GM12878 (cell line): Measurements from ENCODE around the gene GXYLT1. TPM values are rescaled to one million over a fixed set of nuclear protein-coding genes. Genes with fewer than 3 reads are reported as not detected.

Experiments
- ATAC-seq: fragments of 200-7000 bp; cut with Tn5 transposase; 3 replicates; pipeline ENCODE4 v1.9.1; 2020; ENCODE audit warnings: mild to moderate bottlenecking, moderate library complexity
- BruUV-seq: library from RNA; stranded (reverse); fragments of 400-500 nt; replicated peaks from 2 replicates; lab custom pipeline; 2021; lab: Mats Ljungman, UMichigan
- CTCF ChIA-PET: fragments of 300-600 bp; sonication (Branson Sonifier 250); formaldehyde crosslinking; extraction: SDS; loops from one replicate; lab custom pipeline; 2021; ENCODE audit warnings: inconsistent platforms; lab: Yijun Ruan, JAX
- POLR2A ChIA-PET: fragments of 350-600 bp; formaldehyde crosslinking; extraction: SDS; loops from one replicate; lab custom pipeline; 2021; ENCODE audit warnings: inconsistent platforms; lab: Charles Lee
- RAD21 ChIA-PET: fragments of 300-600 bp; sonication (Branson Sonifier 250); formaldehyde crosslinking; loops from one replicate; lab custom pipeline; 2023; ENCODE audit warnings: antibody characterized with exemption; ENCODE audit not compliant: unreplicated experiment; lab: Charles Lee
- SMC1A ChIA-PET: fragments of 300-600 bp; sonication (Branson Sonifier 250); formaldehyde crosslinking; loops from one replicate; lab custom pipeline; 2023; ENCODE audit not compliant: unreplicated experiment, uncharacterized antibody; lab: Charles Lee
- DNase-seq: peaks from one replicate; pipeline ENCODE4 v3.0.0-alpha.2; 2011; ENCODE audit warnings: low read depth, low spot score
- FAIRE-seq: peaks from 3 replicates; lab custom pipeline; 2011; peaks lifted over from hg19 to GRCh38; lab: Jason Lieb, UNC
- H2AFZ ChIP-seq: 2 replicates; pipeline ENCODE4 v1.6.0; 2011; ENCODE audit warnings: low read depth, low read length, control low read depth; ENCODE audit not compliant: control insufficient read depth
- H3K27ac ChIP-seq: 2 replicates; pipeline ENCODE4 v1.5.1; 2011; ENCODE audit warnings: control low read depth; ENCODE audit not compliant: control insufficient read depth, insufficient read depth
- H3K27me3 ChIP-seq, 2 experiments: replicated peaks in 1 of 2; 2 replicates each; pipeline versions ENCODE4 v1.6.0 to v1.6.1; 2011; ENCODE audit warnings: low read length in 1 of 2; ENCODE audit not compliant: control insufficient read depth in 2 of 2, insufficient read depth in 2 of 2
- H3K36me3 ChIP-seq, 2 experiments: 2 replicates each; pipeline ENCODE4 v1.5.1; 2011; ENCODE audit warnings: low read length in 1 of 2; ENCODE audit not compliant: control insufficient read depth in 2 of 2, insufficient read depth in 2 of 2
- H3K4me1 ChIP-seq: 2 replicates; pipeline ENCODE4 v1.6.1; 2011; ENCODE audit warnings: mild to moderate bottlenecking, low read length, moderate library complexity, mixed read lengths; ENCODE audit not compliant: control insufficient read depth, insufficient read depth
- H3K4me2 ChIP-seq: 2 replicates; pipeline ENCODE4 v1.6.0; 2011; ENCODE audit warnings: control low read depth; ENCODE audit not compliant: control insufficient read depth, insufficient read depth
- H3K4me3 ChIP-seq: fragments of 200-600 bp; sonication (generic); 2 replicates; pipeline ENCODE4 v1.5.1; 2016
- H3K79me2 ChIP-seq: 2 replicates; pipeline ENCODE4 v1.6.0; 2011; ENCODE audit warnings: low read length; ENCODE audit not compliant: control insufficient read depth, insufficient read depth
- H3K9ac ChIP-seq: 2 replicates; pipeline ENCODE4 v1.8.0; 2011; ENCODE audit warnings: low read length, control low read depth, mixed read lengths; ENCODE audit not compliant: control insufficient read depth, insufficient read depth
- H3K9me3 ChIP-seq: replicated peaks from 3 replicates; pipeline ENCODE4 v1.5.1; 2011; ENCODE audit warnings: mild to moderate bottlenecking, low read length; ENCODE audit not compliant: control insufficient read depth, insufficient read depth
- H4K20me1 ChIP-seq: 2 replicates; pipeline ENCODE4 v1.6.0; 2011; ENCODE audit not compliant: control insufficient read depth, insufficient read depth
- EZH2 ChIP-seq: IDR thresholded peaks from 2 replicates; pipeline ENCODE4 v1.6.1; 2012; ENCODE audit warnings: low read depth, mild to moderate bottlenecking, control low read depth, inconsistent platforms, low read length, borderline replicate concordance; ENCODE audit not compliant: control insufficient read depth
- NFYB ChIP-seq: IDR thresholded peaks from 2 replicates; pipeline ENCODE4 v1.6.1; 2011; ENCODE audit warnings: low read depth, mild to moderate bottlenecking, low read length, improper control_type of control experiment, moderate library complexity; ENCODE audit not compliant: insufficient read depth
- POLR2AphosphoS5 ChIP-seq: IDR thresholded peaks from 2 replicates; pipeline ENCODE4 v1.6.1; 2011; ENCODE audit warnings: mild to moderate bottlenecking, low read length, inconsistent platforms
- YBX1 ChIP-seq: fragments of 450-650 bp; IDR thresholded peaks from 2 replicates; pipeline ENCODE4 v1.6.1; 2016; ENCODE audit warnings: antibody characterized with exemption
- ZNF24 ChIP-seq: fragments of 450-650 bp; IDR thresholded peaks from 2 replicates; pipeline ENCODE4 v1.6.1; 2017; ENCODE audit warnings: antibody characterized with exemption, mild to moderate bottlenecking
- WGBS: methylation state at CpG from one replicate; pipeline ENCODE4 v1.1.6; 2016; ENCODE audit warnings: low lambda C conversion rate; ENCODE audit not compliant: insufficient replicate concordance, insufficient coverage; ENCODE audit errors: missing lambda C conversion rate; 5-methylcytosine and 5-hydroxymethylcytosine counted together
- in situ Hi-C: fragments of 300-500 bp; cut with MboI; formaldehyde crosslinking; loops from 9 replicates; pipeline ENCODE4 v1.14.3; 2018; ENCODE audit warnings: mixed read lengths
- intact Hi-C: fragments of 100-400 bp; cut with micrococcal nuclease; formaldehyde crosslinking; loops from one replicate; pipeline ENCODE4 v1.14.2; 2022; ENCODE audit not compliant: unreplicated experiment
- polyA plus RNA-seq, 11 experiments: library from polyadenylated mRNA; depleted of rRNA in 4 of 11; unstranded in 6 of 11; stranded (reverse) in 5 of 11; fragments of >200 nt; fragmentation: Nextera tagmentation in 4 of 11; fragmentation: Illumina TruSeq in 1 of 11; extraction: Ambion mirVana in 4 of 11; extraction: Trizol in 1 of 11; gene quantifications; 1 replicate in 1 of 11; 2 replicates in 10 of 11; pipeline versions ENCODE4 v1.2.1 to v1.2.3, GENCODE V29; 2011 to 2016; ENCODE audit warnings: inconsistent platforms in 2 of 11, missing spikeins in 2 of 11, low read depth in 1 of 11
- total RNA-seq, 4 experiments: library from RNA; depleted of rRNA in 3 of 4; stranded (reverse); fragments of >200 nt in 3 of 4; fragmentation: Illumina TruSeq in 1 of 4; extraction: Trizol in 1 of 4; gene quantifications; 2 replicates each; pipeline versions ENCODE4 v1.2.1 to v1.2.3, GENCODE V29; 2013 to 2021
- TF ChIP-seq, protein P1 (sequence below): IDR thresholded peaks from 2 replicates; pipeline ENCODE4 v1.6.1; 2011; ENCODE audit warnings: mild to moderate bottlenecking, low read depth, low read length, moderate library complexity; ENCODE audit not compliant: insufficient replicate concordance
- TF ChIP-seq, protein P2 (sequence below): IDR thresholded peaks from 2 replicates; pipeline ENCODE4 v1.6.1; 2011; ENCODE audit warnings: borderline replicate concordance, low read depth, mild to moderate bottlenecking, moderate library complexity, mixed read lengths, low read length; ENCODE audit not compliant: insufficient read depth; ENCODE audit errors: extremely low read length
- TF ChIP-seq, protein P3 (sequence below): IDR thresholded peaks from 2 replicates; pipeline ENCODE4 v1.6.1; 2011; ENCODE audit warnings: borderline replicate concordance, low read depth, mild to moderate bottlenecking, moderate library complexity, low read length; ENCODE audit not compliant: insufficient read depth, poor library complexity, severe bottlenecking
- TF ChIP-seq, protein P4 (sequence below): fragments of 450-650 bp; IDR thresholded peaks from 2 replicates; pipeline ENCODE4 v1.6.1; 2016; ENCODE audit warnings: mild to moderate bottlenecking
- TF ChIP-seq, protein P5 (sequence below): fragments of 450-650 bp; IDR thresholded peaks from 2 replicates; pipeline ENCODE4 v1.6.1; 2017; ENCODE audit warnings: mild to moderate bottlenecking, low read depth, inconsistent platforms; ENCODE audit not compliant: poor library complexity, severe bottlenecking
- TF ChIP-seq, protein P6 (sequence below): fragments of 450-650 bp; IDR thresholded peaks from 2 replicates; pipeline ENCODE4 v1.6.1; 2017; ENCODE audit warnings: mild to moderate bottlenecking, moderate library complexity

GXYLT1 gene
- total and polyA plus RNA-seq, 10 of the 15 experiments (the other 5 are each of a cell fraction or from before 2014, with no cell fraction given) = 2.3 to 14.9 (median 8.9) TPM

DNA sequence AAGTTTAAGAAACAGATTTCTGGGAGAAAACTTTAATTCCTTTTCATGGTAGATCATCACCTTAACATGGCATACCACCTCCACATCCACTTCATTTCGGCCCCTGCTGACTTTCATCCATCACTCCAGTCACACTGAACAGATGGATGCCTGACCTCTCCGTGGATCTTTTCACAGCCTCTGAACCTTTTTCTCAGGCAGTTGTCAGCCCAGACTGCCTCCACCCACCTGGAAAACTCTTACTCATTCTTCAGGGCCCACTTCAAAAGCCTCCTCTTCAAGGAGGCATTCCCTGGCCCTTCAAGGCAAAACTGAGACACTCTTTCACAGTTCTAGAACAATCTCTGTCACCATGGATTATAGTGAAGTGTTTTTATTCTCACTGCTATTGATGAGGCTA, 52.9 kb downstream of the GXYLT1 start:
- Histone ChIP-seq H2AFZ (no peak overlapping the region), H3K4me2 (no peak overlapping the region), H4K20me1 (no peaks in the 10 kb centered on the region), H3K36me3 (peaks cover 1 to 7% of the 10 kb centered on the region in 2 experiments; a peak in 3 of 4 replicates), H3K4me1 (no peaks in the 10 kb centered on the region), H3K27me3 (no peaks in the 10 kb centered on the region), H3K27ac (no peak overlapping the region), H3K9me3 (no peaks in the 10 kb centered on the region), H3K9ac (no peak overlapping the region), H3K79me2 (no peaks in the 10 kb centered on the region), H3K4me3 (no peak overlapping the region)
- no peak for DNase-seq
- ATAC-seq = no peak
- POLR2A ChIA-PET = no interaction called here
- 92% methylated on average over 2 of the region's 2 CpGs for WGBS
- SMC1A ChIA-PET = interaction anchor here (0.6 kb wide), 1 partner anchor 906 kb away, joined by 4 read pairs; no protein-coding TSS in a partner anchor
- FAIRE-seq = no peak
- CTCF ChIA-PET = no interaction called here
- in situ Hi-C loops = no loop called here
- intact Hi-C loops = no loop called here
- no TSS peak for BruUV-seq
- RAD21 ChIA-PET = interaction anchor here (0.6 kb wide), 1 partner anchor 244 kb away, joined by 4 read pairs; no protein-coding TSS in a partner anchor
- TF ChIP-seq ZNF24 (no peak), POLR2AphosphoS5 (no peak), EZH2 (no peak), NFYB (no peak), YBX1 (no peak)
- TF ChIP-seq, protein P1, sequence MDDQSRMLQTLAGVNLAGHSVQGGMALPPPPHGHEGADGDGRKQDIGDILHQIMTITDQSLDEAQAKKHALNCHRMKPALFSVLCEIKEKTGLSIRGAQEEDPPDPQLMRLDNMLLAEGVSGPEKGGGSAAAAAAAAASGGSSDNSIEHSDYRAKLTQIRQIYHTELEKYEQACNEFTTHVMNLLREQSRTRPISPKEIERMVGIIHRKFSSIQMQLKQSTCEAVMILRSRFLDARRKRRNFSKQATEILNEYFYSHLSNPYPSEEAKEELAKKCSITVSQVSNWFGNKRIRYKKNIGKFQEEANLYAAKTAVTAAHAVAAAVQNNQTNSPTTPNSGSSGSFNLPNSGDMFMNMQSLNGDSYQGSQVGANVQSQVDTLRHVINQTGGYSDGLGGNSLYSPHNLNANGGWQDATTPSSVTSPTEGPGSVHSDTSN = no peak
- TF ChIP-seq, protein P2, sequence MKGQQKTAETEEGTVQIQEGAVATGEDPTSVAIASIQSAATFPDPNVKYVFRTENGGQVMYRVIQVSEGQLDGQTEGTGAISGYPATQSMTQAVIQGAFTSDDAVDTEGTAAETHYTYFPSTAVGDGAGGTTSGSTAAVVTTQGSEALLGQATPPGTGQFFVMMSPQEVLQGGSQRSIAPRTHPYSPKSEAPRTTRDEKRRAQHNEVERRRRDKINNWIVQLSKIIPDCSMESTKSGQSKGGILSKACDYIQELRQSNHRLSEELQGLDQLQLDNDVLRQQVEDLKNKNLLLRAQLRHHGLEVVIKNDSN = no peak
- TF ChIP-seq, protein P3, sequence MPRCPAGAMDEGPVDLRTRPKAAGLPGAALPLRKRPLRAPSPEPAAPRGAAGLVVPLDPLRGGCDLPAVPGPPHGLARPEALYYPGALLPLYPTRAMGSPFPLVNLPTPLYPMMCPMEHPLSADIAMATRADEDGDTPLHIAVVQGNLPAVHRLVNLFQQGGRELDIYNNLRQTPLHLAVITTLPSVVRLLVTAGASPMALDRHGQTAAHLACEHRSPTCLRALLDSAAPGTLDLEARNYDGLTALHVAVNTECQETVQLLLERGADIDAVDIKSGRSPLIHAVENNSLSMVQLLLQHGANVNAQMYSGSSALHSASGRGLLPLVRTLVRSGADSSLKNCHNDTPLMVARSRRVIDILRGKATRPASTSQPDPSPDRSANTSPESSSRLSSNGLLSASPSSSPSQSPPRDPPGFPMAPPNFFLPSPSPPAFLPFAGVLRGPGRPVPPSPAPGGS = no peak
- TF ChIP-seq, protein P4, sequence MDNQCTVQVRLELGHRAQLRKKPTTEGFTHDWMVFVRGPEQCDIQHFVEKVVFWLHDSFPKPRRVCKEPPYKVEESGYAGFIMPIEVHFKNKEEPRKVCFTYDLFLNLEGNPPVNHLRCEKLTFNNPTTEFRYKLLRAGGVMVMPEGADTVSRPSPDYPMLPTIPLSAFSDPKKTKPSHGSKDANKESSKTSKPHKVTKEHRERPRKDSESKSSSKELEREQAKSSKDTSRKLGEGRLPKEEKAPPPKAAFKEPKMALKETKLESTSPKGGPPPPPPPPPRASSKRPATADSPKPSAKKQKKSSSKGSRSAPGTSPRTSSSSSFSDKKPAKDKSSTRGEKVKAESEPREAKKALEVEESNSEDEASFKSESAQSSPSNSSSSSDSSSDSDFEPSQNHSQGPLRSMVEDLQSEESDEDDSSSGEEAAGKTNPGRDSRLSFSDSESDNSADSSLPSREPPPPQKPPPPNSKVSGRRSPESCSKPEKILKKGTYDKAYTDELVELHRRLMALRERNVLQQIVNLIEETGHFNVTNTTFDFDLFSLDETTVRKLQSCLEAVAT = no peak
- TF ChIP-seq, protein P5, sequence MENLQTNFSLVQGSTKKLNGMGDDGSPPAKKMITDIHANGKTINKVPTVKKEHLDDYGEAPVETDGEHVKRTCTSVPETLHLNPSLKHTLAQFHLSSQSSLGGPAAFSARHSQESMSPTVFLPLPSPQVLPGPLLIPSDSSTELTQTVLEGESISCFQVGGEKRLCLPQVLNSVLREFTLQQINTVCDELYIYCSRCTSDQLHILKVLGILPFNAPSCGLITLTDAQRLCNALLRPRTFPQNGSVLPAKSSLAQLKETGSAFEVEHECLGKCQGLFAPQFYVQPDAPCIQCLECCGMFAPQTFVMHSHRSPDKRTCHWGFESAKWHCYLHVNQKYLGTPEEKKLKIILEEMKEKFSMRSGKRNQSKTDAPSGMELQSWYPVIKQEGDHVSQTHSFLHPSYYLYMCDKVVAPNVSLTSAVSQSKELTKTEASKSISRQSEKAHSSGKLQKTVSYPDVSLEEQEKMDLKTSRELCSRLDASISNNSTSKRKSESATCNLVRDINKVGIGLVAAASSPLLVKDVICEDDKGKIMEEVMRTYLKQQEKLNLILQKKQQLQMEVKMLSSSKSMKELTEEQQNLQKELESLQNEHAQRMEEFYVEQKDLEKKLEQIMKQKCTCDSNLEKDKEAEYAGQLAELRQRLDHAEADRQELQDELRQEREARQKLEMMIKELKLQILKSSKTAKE = no peak
- TF ChIP-seq, protein P6, sequence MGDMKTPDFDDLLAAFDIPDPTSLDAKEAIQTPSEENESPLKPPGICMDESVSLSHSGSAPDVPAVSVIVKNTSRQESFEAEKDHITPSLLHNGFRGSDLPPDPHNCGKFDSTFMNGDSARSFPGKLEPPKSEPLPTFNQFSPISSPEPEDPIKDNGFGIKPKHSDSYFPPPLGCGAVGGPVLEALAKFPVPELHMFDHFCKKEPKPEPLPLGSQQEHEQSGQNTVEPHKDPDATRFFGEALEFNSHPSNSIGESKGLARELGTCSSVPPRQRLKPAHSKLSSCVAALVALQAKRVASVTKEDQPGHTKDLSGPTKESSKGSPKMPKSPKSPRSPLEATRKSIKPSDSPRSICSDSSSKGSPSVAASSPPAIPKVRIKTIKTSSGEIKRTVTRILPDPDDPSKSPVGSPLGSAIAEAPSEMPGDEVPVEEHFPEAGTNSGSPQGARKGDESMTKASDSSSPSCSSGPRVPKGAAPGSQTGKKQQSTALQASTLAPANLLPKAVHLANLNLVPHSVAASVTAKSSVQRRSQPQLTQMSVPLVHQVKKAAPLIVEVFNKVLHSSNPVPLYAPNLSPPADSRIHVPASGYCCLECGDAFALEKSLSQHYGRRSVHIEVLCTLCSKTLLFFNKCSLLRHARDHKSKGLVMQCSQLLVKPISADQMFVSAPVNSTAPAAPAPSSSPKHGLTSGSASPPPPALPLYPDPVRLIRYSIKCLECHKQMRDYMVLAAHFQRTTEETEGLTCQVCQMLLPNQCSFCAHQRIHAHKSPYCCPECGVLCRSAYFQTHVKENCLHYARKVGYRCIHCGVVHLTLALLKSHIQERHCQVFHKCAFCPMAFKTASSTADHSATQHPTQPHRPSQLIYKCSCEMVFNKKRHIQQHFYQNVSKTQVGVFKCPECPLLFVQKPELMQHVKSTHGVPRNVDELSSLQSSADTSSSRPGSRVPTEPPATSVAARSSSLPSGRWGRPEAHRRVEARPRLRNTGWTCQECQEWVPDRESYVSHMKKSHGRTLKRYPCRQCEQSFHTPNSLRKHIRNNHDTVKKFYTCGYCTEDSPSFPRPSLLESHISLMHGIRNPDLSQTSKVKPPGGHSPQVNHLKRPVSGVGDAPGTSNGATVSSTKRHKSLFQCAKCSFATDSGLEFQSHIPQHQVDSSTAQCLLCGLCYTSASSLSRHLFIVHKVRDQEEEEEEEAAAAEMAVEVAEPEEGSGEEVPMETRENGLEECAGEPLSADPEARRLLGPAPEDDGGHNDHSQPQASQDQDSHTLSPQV = no peak
